ENCODE results near the gene LYPD6B.
A peak's percentile ranks its signal among the peaks of the same experiment; 100 is the strongest.

LYPD6B gene, protein sequence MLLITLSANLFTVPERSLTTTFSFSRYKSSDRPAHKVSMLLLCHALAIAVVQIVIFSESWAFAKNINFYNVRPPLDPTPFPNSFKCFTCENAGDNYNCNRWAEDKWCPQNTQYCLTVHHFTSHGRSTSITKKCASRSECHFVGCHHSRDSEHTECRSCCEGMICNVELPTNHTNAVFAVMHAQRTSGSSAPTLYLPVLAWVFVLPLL

DNA sequence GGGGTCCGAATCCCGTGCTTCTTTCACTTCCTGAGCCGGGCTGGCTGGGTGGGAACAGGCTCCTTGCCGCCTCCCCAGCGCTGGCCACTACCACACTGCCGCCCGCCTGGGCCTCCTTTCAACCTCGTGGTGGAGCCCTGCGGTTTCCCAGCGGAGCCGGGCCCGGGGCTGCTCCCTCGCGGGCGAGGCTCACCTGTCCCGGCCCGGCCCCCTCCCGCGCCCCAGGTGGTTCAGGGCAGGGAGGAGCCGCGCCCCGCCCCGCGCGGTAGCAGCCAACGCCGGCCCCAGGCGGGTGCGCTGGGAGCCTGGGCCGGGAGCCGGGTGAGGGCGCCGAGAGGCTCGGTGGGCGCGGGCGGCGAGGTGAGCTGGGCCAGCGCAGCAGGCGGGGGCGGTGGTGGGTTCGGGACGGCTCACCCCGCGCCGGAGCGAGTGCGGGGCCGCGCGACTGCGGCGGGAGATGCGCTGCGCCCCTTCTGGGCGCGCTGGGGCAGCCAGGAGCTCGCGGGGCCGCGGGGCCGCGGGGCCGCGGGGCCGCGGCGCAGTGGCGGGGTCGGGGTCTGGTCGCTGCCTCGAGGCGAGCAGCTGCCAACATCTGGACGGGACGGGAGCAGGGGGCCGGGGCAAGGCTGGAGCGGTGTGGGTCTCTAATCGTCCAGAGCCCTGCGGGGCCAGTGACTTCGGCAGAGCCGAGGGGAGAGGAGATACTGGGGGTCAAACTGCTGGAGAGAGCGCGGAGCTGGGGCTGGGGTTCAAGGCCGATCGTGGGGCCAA is at the start of gene LYPD6B:
TSS of gene LYPD6B (plus strand) at position 258 of the 771 bp plus-strand sequence. CDS start 92,250 bp downstream, outside the sequence.
- no peak for DNase-seq

- DNase-seq = peak; percentile 75
Measured at GRCh38 chr2:148989882-148990493, 48.5 kb upstream of the LYPD6B start.

- no peak for DNase-seq
Measured at GRCh38 chr2:148990968-148991367, 47.5 kb upstream of the LYPD6B start.

- DNase-seq = no peak
Measured at GRCh38 chr2:148992448-148992847, 46.1 kb upstream of the LYPD6B start.

- DNase-seq = no peak
Measured at GRCh38 chr2:148993351-148993750, 45.1 kb upstream of the LYPD6B start.

- DNase-seq = no peak
Measured at GRCh38 chr2:148994341-148994740, 44.2 kb upstream of the LYPD6B start.

DNA sequence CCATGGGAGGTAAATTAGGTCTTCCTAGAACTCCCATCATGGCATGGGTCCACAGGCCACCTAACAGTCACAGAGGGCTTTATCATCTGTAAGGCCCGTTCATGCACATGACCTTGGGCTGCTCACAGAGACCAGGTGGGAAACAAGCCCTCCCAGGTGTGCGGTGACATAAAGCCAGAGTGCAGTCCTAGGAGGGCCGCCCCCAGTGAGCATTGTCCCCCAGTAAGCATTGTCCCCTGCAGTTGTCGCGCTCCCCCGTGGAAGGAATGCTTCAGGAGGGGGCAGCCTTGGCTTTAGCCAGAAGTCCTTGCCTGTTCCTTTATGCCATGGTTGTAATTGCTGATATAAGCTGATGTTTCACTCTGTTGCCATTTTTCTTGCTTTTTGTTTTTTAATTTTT is 41.7 kb upstream of the LYPD6B start:
- no peak for DNase-seq

DNA sequence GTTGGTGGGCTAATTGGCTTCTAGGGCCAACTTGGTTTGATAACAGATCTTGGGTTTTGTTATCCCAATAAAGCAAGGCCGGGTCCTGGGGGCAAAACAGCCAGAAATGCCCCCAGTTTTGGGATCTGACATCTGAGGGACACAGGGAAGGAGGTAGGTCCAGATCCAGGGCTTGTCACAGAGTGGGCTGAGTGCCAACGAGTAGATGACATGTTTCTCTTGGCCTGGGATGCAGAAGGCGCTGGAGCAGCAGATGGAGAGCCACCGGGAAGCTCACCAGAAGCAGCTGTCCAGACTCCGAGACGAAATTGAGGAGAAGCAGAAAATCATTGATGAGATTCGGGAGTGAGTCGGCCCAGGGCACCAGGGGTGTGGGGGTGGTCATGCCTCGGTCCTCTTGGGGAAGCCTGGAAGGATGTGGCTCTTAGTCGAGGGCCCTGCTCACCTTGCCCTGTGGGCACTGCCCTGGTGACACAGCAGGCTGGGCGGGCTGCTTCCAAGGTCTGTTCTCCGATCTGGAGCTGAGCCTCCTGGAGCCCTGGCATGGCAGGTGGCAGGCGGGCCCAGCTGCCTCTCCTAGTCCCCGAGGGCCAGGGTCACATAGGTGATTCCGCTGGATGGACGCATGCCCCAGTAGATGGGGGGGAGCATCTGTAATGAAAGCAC is 40.2 kb upstream of the LYPD6B start:
- no peak for DNase-seq

GRCh38 chr2:148998831-148999200 is 39.7 kb upstream of the LYPD6B start:
- DNase-seq = no peak

GRCh38 chr2:148999451-148999921 is 39.0 kb upstream of the LYPD6B start:
- no peak for DNase-seq

GRCh38 chr2:149000158-149000938 is 38.2 kb upstream of the LYPD6B start:
- no peak for DNase-seq

GRCh38 chr2:149001496-149001895 is 37.0 kb upstream of the LYPD6B start:
- DNase-seq = no peak

DNA sequence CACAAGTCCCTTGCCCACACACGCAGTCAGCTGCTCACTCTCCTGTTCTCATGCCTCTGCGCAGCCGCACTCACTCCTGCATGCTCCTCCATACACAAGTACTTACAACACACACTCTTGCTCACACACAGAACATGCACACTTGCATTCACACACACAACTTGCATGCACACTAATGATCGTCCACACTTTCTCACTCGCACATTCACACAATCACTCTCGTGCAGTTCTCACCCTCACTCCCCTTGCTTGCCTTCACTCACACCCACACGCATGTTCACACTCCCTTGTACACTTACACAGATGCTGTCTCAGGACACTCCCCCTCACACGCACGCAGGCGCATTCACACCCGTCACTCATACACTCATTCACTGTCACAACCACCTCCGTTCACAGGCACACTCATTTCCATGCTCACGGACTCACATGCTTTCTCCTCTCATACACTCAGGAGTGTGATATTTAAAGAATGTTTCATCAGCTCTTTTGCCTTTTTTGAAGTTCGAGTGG is 36.1 kb upstream of the LYPD6B start:
- DNase-seq = no peak

GRCh38 chr2:149002891-149003740 is 35.4 kb upstream of the LYPD6B start:
- no peak for DNase-seq

DNA sequence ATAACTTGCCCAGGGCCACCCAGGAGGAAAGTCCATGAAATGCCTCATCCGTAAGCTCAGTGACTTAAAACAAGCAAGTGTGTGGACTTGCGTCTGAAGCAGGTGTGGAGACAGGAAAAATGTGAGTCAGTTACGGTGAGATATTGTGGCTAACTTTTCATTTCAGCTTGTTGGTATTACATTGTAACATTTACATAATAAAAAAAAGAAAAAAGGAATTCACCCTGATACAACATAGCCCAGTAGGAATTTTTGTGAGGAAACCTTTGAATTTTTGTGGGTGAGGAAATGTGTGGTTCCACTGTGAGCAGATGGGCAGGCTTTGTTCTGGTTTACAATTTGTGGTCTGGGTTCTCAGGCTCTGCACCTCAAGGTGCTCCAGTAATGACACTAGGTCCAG is 33.7 kb upstream of the LYPD6B start:
- DNase-seq = no peak

- DNase-seq = no peak
Measured at GRCh38 chr2:149005471-149006077, 32.9 kb upstream of the LYPD6B start.

DNA sequence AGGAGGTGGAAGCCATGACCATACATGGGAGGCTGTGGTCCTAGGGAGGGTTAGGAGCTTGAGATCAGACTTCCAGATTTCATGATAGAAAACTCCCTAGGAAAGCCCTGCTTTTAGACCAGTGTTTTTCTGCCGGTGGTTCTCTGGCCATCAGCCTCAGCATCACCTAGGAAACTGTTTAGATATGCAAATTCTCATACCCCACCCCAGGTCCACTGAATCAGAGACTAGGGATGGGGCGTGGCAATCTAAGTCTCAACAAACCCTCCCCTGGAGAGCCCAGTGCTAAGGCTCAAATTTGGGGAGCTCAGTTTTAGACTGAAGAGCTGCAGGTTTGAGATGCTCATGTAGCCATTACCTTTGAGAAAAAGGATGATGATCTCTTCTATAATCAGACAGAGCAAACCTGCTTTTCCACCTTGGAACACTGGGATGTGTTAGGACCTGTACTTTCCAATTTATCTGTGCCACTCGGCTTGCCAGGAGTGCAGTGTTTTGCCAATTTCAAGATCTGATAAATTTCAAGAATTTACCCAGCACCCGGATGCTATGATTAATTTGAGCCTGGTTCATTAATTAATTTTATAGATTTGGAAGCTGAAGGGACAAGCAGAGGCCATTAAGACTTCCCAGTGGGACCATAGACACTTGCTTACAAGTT is 31.5 kb upstream of the LYPD6B start:
- no peak for DNase-seq

DNA sequence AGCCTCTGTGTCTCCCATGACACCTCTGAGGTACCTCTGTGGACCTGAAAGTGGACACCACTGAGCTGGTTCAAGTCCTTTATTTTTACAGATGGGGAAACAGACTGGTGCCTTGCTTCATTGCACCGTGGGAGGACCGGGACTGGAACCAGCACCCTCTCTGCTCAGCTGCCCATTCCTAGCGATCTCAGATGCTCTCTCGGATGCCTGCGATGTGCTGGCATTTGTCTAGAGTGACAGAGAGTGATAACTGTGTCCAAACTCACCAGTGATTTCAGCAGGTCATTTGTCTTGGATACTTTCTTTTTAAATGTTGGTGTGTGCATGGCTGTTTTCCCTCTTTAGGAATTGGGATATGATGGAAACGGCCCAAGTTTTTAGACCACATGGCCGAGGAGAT is 30.1 kb upstream of the LYPD6B start:
- DNase-seq = no peak

DNA sequence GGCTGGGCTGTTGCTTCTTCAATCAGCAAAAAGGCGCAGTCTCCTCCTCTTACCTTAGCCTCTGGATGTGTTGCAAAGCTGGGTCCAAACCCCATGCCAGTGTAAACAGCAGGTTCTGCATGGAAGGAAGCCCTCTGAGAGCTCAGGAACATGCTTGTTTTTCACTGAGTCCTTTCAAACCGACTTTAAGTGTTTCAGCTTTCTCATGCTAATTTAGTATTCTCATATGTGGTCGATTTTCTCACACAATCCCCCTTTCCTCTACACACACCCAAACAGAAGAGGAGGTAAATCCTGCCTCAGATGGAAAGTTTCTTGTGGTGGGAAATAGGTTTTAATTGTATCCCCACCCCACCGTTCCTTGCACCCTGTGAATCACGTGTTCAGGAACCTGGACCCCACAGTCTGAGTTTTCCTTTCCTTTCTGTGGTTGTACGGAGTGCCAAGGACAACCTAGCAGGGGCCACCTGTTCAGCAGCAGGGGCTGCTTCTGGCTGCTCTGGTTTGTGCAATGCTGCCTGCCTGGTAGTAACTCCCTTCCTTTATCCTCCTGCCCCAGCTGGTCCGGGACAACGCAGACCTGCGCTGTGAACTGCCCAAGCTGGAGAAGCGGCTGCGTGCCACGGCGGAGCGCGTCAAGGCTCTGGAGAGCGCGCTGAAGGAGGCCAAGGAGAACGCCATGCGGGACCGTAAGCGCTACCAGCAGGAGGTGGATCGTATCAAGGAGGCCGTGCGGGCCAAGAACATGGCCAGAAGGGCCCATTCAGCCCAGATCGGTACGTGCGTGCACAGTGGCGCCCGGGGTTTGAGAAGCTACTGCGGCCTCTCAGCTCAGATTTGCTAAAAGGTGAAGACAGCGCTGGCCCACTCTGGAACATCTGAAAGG is 28.7 kb upstream of the LYPD6B start:
- DNase-seq = no peak
